KOPT-K1 (cell line): ENCODE results near the gene SIK2.

Source experiments
- H3K27ac ChIP-seq: fragments of 200-600 bp; sonication (generic); 2 replicates; pipeline ENCODE4 v1.5.1; 2016; ENCODE audit warnings: antibody characterized with exemption, mild to moderate bottlenecking, low read depth, low read length; ENCODE audit not compliant: poor library complexity, severe bottlenecking
- H3K36me3 ChIP-seq: fragments of 200-600 bp; sonication (generic); 2 replicates; pipeline ENCODE4 v1.5.1; 2017; ENCODE audit warnings: antibody characterized with exemption, mild to moderate bottlenecking, low read length, moderate library complexity; ENCODE audit not compliant: insufficient read depth
- H3K9me3 ChIP-seq: fragments of 200-600 bp; sonication (generic); 2 replicates; pipeline ENCODE4 v1.5.1; 2017; ENCODE audit warnings: antibody characterized with exemption, low read length, mild to moderate bottlenecking; ENCODE audit not compliant: insufficient read depth, poor library complexity, severe bottlenecking

Gene SIK2

DNA sequence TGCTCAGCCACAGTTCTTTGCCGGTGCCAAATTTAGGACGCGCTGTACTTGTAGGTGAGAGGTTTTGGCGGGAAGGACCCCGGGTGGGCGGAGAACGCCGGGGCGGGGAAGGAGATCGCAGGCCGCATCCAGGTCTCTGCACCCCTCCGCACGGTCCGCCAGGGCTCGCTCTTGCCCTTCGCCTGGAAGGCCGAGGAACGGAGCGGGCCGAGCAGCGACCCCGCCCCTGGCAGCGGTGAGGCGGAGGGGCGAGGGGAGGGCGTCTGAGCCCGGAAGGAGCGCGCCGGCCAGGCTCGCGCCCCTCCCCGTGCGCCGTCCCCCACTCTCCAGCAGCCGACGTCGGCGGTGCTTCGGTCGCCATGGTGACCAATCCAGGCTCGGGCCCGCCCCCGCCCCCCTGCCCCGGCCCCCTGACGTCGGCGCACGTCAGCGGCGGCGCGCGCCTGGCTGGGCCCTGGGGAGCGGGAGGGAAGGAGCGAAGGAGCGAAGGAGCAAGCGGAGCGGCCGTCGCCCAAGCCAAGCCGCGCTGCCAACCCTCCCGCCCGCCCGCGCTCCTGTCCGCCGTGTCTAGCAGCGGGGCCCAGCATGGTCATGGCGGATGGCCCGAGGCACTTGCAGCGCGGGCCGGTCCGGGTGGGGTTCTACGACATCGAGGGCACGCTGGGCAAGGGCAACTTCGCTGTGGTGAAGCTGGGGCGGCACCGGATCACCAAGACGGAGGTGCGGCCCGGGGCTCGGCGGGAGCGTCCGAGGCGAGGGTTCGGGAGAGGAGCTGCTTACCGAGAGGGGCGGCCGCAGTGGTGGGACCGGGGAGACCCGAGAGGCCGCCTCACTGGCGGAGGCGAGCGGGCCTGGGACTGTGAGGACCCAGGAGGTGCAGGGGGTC, at the start of gene SIK2:
Gene SIK2 (plus strand): TSS at position 471 of the 886 bp plus-strand sequence. CDS start 115 bp downstream, at position 586.
- Histone ChIP-seq H3K9me3 (no peaks in the 10 kb centered on the region), H3K27ac (peak within 1 kb of the TSS; percentile 68), H3K36me3 (no peaks in the 10 kb centered on the region)

DNA sequence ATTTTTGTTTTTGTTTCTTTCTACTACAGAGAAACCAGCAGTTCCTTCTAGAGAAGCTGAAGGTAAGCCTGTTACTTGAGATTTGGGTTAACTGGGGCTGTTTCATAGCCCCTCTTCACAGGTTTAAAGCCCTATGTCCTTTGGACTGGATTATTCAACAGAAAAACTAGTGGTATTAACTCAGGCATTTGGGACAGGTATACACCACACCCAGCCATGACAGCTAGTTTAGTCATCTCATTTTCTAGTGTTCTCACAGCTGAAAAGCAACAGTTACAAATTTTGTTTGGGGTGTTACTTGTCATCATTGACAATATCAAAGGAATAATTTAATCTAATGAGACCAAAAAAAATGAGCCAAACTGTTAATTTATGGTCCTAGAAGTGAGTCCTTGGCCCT, 47.7 kb upstream of the SIK2 start:
- Histone ChIP-seq H3K9me3 (peaks cover 13% of the 10 kb centered on the region), H3K36me3 (no peaks in the 10 kb centered on the region), H3K27ac (no peak overlapping the region)

DNA sequence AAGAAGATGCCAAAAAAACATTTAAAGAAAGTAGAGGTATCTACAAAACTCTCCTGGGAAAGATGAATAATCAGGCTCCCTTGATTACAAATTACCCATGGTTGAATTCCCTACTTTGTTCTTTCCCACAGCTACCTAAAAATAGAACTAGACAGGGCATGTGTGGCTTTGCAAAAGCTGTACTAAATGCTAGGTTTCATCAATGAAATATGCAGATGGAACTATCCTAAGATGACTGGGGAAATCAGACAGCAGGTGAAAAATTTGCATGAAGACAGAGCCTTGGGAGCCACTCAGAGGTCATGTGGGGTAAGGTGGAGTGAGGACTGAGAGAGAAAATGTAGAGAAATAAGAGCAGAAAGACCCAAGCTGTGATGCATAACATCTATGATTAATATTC, 47.0 kb upstream of the SIK2 start:
- no peaks in the 10 kb centered on the region for H3K36me3 ChIP-seq
- H3K9me3 ChIP-seq: peaks cover 13% of the 10 kb centered on the region
- no peak overlapping the region for H3K27ac ChIP-seq

DNA sequence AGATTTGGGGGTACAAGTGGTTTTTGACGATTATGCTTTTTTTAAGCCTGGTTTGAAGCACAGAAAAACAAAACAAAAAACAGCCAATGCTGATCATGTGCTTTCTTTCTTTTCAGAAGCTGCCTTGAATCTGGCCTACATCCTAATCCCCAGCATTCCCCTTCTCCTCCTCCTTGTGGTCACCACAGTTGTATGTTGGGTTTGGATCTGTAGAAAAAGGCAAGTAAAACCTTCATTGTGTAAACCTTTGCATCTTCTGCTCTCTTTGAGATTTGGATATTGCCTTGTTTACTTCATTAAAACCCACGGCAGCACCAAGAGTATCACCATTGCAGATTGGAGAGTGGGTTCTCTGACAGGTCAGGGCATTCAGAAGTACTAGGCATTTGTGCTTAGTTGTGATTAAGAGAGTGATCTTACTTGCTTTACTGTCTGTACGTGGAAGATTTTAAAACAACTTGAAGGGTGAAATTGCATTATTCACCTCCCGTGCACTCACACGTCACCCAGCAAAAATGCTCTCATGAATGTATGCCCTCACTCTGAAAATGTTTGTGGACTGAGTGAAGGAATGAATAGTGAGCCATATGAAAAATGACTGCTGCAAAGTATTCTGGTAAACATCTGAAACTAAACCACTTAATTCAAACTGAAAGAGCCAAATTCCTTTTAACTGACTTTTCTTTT, 44.7 kb upstream of the SIK2 start:
- H3K27ac ChIP-seq: no peak overlapping the region
- peaks cover 13% of the 10 kb centered on the region for H3K9me3 ChIP-seq
- no peaks in the 10 kb centered on the region for H3K36me3 ChIP-seq

DNA sequence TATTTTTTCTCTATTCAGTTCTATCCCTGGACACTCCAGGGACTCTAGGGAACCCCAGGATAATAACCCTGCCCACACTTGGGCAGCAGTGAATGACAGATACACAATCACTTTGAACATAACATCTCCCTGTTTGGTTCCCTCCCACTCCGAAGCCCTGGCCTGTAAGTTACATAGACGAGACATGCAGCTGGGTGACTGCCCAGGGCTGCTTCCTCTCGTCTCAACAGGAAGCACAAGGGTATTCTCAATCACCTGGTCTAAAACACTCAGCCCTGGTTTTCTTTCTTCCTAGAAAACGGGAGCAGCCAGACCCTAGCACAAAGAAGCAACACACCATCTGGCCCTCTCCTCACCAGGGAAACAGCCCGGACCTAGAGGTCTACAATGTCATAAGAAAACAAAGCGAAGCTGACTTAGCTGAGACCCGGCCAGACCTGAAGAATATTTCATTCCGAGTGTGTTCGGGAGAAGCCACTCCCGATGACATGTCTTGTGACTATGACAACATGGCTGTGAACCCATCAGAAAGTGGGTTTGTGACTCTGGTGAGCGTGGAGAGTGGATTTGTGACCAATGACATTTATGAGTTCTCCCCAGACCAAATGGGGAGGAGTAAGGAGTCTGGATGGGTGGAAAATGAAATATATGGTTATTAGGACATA, 42.3 kb upstream of the SIK2 start:
- Histone ChIP-seq H3K36me3 (no peaks in the 10 kb centered on the region), H3K27ac (no peak overlapping the region), H3K9me3 (peaks cover 13% of the 10 kb centered on the region)

DNA sequence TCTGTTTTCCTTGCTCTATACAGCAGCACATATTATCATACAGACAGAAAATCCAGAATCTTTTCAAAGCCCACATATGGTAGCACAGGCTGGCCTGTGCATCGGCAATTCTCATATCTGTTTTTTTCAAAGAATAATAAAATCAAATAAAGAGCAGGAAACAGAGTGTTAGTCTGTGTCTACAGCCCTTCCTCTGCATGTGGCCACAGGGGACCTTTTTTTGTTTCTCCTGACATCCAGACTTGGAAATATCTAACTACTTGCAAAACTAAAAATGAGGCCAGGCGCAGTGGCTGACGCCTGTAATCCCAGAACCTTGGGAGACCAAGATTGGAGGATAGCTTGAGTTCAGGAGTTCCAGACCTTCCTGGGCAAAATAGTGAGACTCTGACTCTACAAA, 41.4 kb upstream of the SIK2 start:
- H3K27ac ChIP-seq: no peak overlapping the region
- no peaks in the 10 kb centered on the region for H3K36me3 ChIP-seq

DNA sequence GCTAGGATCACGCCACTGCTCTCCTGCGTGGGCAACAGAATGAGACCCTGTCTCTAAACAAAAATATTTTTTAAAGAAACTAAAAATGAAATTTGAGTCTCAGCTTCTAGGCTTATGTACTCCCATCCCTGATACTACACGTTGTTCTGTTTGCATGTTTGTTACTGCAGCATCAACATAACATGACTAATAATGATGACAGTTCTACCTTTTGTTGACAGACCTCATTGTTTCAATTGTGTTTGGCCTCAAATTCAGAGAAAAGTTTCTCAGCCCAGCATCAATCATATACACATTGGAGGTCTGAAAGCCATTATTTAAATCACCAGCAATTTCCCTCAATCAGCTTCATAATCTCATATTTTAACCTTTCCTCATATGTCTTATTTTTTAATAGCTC, 40.9 kb upstream of the SIK2 start:
- Histone ChIP-seq H3K9me3 (peaks cover 7% of the 10 kb centered on the region), H3K27ac (no peak overlapping the region), H3K36me3 (no peaks in the 10 kb centered on the region)

More for the DNA sequence above, 41.4 kb upstream of the SIK2 start:
- peaks cover 12% of the 10 kb centered on the region for H3K9me3 ChIP-seq

DNA sequence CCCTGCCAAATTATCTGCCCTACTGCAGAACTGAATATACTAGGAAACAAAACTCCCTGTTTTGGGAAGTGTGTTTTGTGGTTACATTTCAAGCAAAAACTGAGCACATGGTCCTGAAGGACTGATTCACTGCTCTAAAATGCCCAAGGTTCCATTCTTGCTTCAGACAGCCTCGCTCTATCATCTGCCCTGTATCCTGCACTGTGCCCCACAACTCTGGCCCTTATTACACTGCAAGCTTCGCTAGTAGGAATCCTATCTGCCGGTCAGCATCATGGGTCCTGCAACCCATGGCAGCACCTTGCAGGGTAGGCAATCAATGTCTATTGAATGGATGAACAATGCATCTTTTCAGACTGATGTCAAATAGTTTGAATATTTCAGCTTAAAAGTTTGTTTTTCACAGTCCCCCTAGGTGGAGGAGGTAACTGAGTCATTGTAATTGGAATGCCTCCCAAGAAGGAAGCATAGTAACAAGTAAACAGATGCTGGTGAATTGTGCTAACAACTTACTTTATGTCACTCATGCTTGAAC, 40.4 kb upstream of the SIK2 start:
- no peaks in the 10 kb centered on the region for H3K36me3 ChIP-seq

DNA sequence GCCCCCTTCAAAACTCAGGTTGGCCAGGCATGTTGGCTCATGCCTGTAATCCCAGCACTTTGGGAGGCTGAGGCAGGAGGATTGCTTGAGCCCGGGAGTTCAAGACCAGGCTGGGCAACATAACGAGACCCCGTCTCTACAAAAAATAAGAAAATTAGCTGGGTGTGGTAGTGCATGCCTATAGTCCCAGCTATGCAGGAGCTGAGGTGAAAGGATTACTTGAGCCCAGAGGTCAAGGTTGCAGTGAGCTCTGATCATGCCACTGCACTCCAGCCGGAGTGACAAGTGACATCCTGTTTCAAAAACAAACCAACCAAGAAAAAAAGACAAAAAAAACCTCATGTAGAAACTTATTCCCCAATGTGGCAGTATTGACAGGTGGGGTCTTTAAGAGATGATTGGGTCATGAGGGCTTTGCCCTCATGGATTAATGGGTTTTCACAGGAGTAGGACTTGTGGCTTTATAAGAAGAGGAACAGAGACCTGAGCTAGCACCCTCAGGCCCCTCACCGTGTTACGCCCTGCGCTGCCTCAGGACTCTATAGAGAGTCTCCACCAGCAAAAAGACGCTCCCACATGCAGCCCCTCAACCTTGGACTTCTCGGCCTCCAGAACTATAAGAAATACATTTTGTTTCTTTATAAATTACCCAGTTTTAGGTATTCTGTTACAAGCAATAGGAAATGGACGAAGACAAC, 39.4 kb upstream of the SIK2 start:
- H3K9me3 ChIP-seq: no peaks in the 10 kb centered on the region
- no peaks in the 10 kb centered on the region for H3K36me3 ChIP-seq
- H3K27ac ChIP-seq: no peak overlapping the region

More for the DNA sequence above, 40.4 kb upstream of the SIK2 start:
- Histone ChIP-seq H3K9me3 (peaks cover 1% of the 10 kb centered on the region), H3K27ac (no peak overlapping the region)

DNA sequence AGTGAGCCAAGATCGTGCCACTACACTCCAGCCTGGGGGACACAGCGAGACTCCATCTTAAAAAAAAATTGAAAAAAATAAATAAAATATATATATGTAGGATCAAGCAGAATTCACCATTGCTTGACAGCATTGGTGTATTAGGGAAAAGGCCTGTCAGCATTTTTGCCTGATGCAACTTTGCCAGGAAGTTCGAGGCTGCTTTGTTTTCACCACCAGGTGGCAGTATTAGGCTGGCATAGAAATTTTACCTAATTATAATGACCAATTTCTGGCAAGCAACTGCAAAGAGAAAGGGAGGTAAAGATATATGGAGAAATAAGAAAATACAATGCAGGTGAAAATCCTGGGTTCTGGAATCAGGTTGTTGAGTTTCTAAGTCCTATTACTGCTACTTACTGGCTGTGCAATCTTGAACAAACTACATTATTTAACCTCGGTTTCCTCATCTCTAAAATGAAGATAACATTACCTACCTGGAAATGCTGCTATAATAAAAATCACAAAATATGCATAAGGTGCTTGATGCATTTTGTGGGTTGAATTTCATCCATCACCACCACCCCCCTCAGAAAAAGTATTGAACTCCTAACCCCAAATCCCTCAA, 37.0 kb upstream of the SIK2 start:
- Histone ChIP-seq H3K27ac (no peak overlapping the region), H3K36me3 (no peaks in the 10 kb centered on the region), H3K9me3 (no peaks in the 10 kb centered on the region)

DNA sequence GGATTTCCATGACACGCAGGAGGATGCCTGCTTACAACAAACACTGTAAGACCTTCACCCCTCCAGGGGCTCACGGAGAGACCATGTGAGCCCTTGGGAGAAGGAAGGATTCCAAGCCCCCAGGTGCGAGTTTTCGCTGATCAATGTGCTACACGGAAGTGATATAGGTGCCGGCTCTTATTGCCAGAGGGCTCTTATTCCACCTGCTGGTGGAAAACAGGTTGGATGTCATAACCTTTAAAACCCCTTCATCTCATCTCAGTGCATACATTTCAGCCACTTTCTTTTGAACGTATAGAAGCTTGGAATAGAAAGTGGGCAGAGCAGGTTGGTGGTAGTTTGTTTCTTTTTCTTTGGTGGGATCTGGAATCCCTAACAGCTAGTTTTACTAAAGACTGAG, 35.9 kb upstream of the SIK2 start:
- Histone ChIP-seq H3K27ac (no peak overlapping the region), H3K36me3 (no peaks in the 10 kb centered on the region), H3K9me3 (no peaks in the 10 kb centered on the region)

DNA sequence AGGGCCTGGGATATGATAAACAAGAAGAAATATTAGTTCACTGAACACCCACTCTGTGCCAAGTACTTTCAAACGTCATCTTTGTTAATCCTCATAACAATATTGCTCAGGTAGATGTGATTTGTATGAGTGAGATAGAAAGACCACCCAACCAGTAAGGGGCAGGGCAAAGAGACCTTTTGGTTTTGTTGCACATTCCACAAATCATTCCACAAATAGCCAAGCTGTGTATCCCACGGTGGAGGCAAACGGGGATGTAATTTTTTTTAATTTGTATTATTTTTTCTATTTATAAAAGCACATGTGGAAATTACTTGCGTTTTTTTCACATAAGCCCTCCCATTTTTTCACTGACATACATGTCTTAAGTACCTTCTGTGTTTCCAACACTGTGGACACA, 32.8 kb upstream of the SIK2 start:
- no peaks in the 10 kb centered on the region for H3K36me3 ChIP-seq
- H3K9me3 ChIP-seq: no peaks in the 10 kb centered on the region
- H3K27ac ChIP-seq: no peak overlapping the region

DNA sequence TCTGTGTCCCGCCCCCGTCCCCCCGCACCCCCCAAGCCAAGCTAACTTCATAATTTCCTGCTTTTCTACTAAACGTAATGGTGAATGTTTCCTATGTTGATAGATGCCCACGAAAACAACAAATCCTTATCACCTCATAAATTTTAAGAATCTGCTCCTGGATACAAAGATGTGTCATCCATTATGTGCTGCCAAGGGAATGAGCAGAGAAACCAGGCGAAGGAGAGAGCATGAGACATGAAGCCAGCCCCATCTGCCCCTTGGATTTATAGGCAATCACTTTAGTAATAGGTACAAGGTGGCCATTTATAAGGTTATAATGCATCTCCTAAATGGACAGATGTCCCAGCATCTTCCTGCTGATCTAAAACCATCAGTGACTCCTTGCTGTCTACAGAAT, 31.5 kb upstream of the SIK2 start:
- H3K9me3 ChIP-seq: no peaks in the 10 kb centered on the region
- H3K36me3 ChIP-seq: no peaks in the 10 kb centered on the region
- no peak overlapping the region for H3K27ac ChIP-seq

DNA sequence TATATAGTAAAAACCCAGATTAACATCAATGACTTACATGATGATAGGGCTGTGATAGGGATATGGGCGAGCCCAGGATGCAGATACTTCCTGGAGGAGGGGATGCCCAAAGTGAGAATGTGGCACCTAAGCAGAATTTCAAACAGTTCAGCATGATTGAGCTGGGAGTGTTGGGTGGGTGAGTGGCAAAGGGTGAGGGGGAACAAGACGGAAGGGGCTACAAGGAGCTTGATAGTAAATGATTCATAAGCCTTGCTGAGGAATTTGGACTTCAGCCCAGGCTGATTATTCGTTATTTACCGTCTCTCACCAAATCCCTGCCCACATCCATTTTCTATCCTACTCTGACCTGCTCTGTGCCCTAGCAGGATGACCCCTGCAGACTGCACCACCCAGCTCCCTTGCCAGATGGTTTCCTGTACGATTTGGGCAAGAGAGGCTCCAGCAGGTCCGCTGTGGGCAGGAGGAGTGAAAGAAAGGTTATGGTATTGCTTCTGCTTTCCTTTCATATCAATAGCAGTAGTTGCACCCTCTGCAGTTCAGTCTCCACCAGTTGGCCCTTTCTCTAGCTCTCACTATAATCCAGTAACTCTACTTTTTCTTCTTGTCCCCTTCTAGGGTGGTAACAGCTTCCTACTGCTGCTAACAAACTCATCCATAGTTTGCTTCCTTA, 30.3 kb upstream of the SIK2 start:
- Histone ChIP-seq H3K36me3 (no peaks in the 10 kb centered on the region), H3K9me3 (no peaks in the 10 kb centered on the region), H3K27ac (no peak overlapping the region)
